HepG2 (cell line): ENCODE data around the gene ACP2. TPM values are rescaled to one million over a fixed set of nuclear protein-coding genes. Genes with fewer than 3 reads are reported as not detected.
"Not testable (repeated sequence)": the region's sequence is repeated elsewhere in the genome, so short reads cannot be mapped to it uniquely, and the experiment has no call there.

Source experiments
- ATAC-seq: fragments of 200-7000 bp; cut with Tn5 transposase; 3 replicates; pipeline ENCODE4 v1.9.1; 2020; ENCODE audit warnings: mild to moderate bottlenecking, moderate library complexity
- BruUV-seq: library from RNA; stranded (reverse); fragments of 400-500 nt; replicated peaks from 2 replicates; lab custom pipeline; 2021; lab: Mats Ljungman, UMichigan
- CTCF ChIA-PET: fragments of 300-600 bp; formaldehyde crosslinking; extraction: SDS; loops from one replicate; lab custom pipeline; 2021; ENCODE audit warnings: low total read pairs, inconsistent platforms, low intra/inter-chr PET ratio; lab: Yijun Ruan, JAX
- POLR2A ChIA-PET: fragments of 350-600 bp; sonication (Branson Sonifier 250); formaldehyde crosslinking; loops from one replicate; lab custom pipeline; 2020; ENCODE audit warnings: antibody characterized with exemption, inconsistent platforms; lab: Yijun Ruan, JAX
- DNase-seq: peaks from one replicate; pipeline ENCODE4 v3.0.0-alpha.2; 2015; ENCODE audit warnings: low spot score
- FAIRE-seq: peaks from 3 replicates; lab custom pipeline; 2011; peaks lifted over from hg19 to GRCh38; lab: Jason Lieb, UNC
- H2AFZ ChIP-seq: one replicate; pipeline ENCODE4 v1.6.1; 2011; ENCODE audit warnings: low read length, inconsistent platforms
- H3K27ac ChIP-seq: fragments of 300-600 bp; 3 replicates; pipeline ENCODE4 v1.8.0; 2011; ENCODE audit warnings: mixed run types, mild to moderate bottlenecking, mixed read lengths, low read length, inconsistent platforms; ENCODE audit not compliant: insufficient read depth; ENCODE audit errors: extremely low read length
- H3K27me3 ChIP-seq, 2 experiments: fragments of 200-600 bp in 1 of 2; 2 replicates in 1 of 2; 3 replicates in 1 of 2; pipeline versions ENCODE4 v1.6.0 to v1.8.0; 2011; ENCODE audit warnings: low read length in 2 of 2, mild to moderate bottlenecking in 2 of 2, moderate library complexity in 2 of 2, inconsistent platforms in 1 of 2; ENCODE audit not compliant: insufficient read depth in 2 of 2, control insufficient read depth in 1 of 2
- H3K36me3 ChIP-seq, 2 experiments: fragments of 200-600 bp in 1 of 2; replicated peaks in 1 of 2; 2 replicates in 1 of 2; 3 replicates in 1 of 2; pipeline versions ENCODE4 v1.5.1 to v1.8.0; 2011; ENCODE audit warnings: low read length in 2 of 2, inconsistent platforms in 1 of 2; ENCODE audit not compliant: insufficient read depth in 2 of 2, control insufficient read depth in 1 of 2
- H3K4me1 ChIP-seq: 2 replicates; pipeline ENCODE4 v1.5.1; 2012; ENCODE audit warnings: low read length, inconsistent platforms; ENCODE audit not compliant: insufficient read depth
- H3K4me2 ChIP-seq: 2 replicates; pipeline ENCODE4 v1.6.0; 2011; ENCODE audit warnings: low read depth, low read length, inconsistent platforms
- H3K4me3 ChIP-seq, 3 experiments: fragments of 200-600 bp in 1 of 3; sonication (generic), shearing (Covaris generic) in 1 of 3; replicated peaks in 1 of 3; 2 replicates each; pipeline ENCODE4 v1.5.1; 2011 to 2016; ENCODE audit warnings: low read length in 3 of 3, inconsistent platforms in 2 of 3, low read depth in 2 of 3, mild to moderate bottlenecking in 2 of 3, control low read depth in 1 of 3, mixed read lengths in 1 of 3; ENCODE audit not compliant: insufficient read depth in 1 of 3
- H3K79me2 ChIP-seq: one replicate; pipeline ENCODE4 v1.6.1; 2011; ENCODE audit warnings: low read length, inconsistent platforms; ENCODE audit not compliant: insufficient read depth
- H3K9ac ChIP-seq: 2 replicates; pipeline ENCODE4 v1.6.0; 2011; ENCODE audit warnings: mild to moderate bottlenecking, low read depth, low read length, inconsistent platforms; ENCODE audit not compliant: insufficient read depth
- H3K9me3 ChIP-seq: 2 replicates; pipeline ENCODE4 v1.5.1; 2012; ENCODE audit warnings: mild to moderate bottlenecking, low read length
- H4K20me1 ChIP-seq: 2 replicates; pipeline ENCODE4 v1.6.0; 2011; ENCODE audit warnings: inconsistent platforms, mild to moderate bottlenecking, low read length, moderate library complexity; ENCODE audit not compliant: insufficient read depth
- CEBPG ChIP-seq: IDR thresholded peaks from 2 replicates; pipeline ENCODE4 v1.6.1; 2016
- RARA ChIP-seq: IDR thresholded peaks from 2 replicates; pipeline ENCODE4 v1.6.1; 2016; ENCODE audit warnings: missing genetic modification reagents, missing compliant biosample characterization
- ZNF121 ChIP-seq: sonication (generic); formaldehyde crosslinking; IDR thresholded peaks from 2 replicates; pipeline ENCODE4 v1.5.0; 2020; ENCODE audit warnings: mild to moderate bottlenecking, missing genetic modification reagents
- WGBS: methylation state at CpG from one replicate; pipeline ENCODE4 v1.1.6; 2017; ENCODE audit warnings: low lambda C conversion rate; 5-methylcytosine and 5-hydroxymethylcytosine counted together
- in situ Hi-C: cut with HindIII; loops from 2 replicates; pipeline ENCODE4 v1.10.0; 2017; ENCODE audit warnings: low pct_unique_long_range_greater_than_20kb; ENCODE audit not compliant: extremely low pct_ligation_motif_present
- intact Hi-C: fragments of 100-400 bp; cut with micrococcal nuclease; formaldehyde crosslinking; loops from one replicate; pipeline ENCODE4 v1.10.0; 2022; ENCODE audit not compliant: unreplicated experiment
- polyA plus RNA-seq, 8 experiments: library from polyadenylated mRNA; depleted of rRNA in 3 of 8; stranded (reverse) in 7 of 8; unstranded in 1 of 8; fragments of >200 nt; fragmentation: Illumina TruSeq in 4 of 8; extraction: Trizol in 4 of 8; gene quantifications; 2 replicates each; pipeline versions ENCODE4 v1.2.1 to v1.2.3, GENCODE V29; 2011 to 2016; ENCODE audit warnings: low read depth in 4 of 8, missing spikeins in 1 of 8, mixed read lengths in 1 of 8; ENCODE audit not compliant: insufficient read depth in 1 of 8
- total RNA-seq, 5 experiments: library from RNA; depleted of rRNA; stranded (reverse); fragments of >200 nt; fragmentation: Illumina TruSeq; extraction: Trizol; gene quantifications; 2 replicates each; pipeline ENCODE4 v1.2.3, GENCODE V29; 2016; ENCODE audit warnings: low read depth in 1 of 5
- TF ChIP-seq, protein P1 (sequence below), 2 experiments: fragments of 450-650 bp in 1 of 2; sonication (generic) in 1 of 2; formaldehyde crosslinking; IDR thresholded peaks; 2 replicates each; pipeline versions ENCODE4 v1.5.0 to v1.8.0; 2020 to 2022; ENCODE audit warnings: mild to moderate bottlenecking in 1 of 2, missing genetic modification reagents in 1 of 2
- TF ChIP-seq, protein P2 (sequence below): sonication (generic); formaldehyde crosslinking; IDR thresholded peaks from 2 replicates; pipeline ENCODE4 v1.5.0; 2020; ENCODE audit warnings: mild to moderate bottlenecking, missing genetic modification reagents

Gene ACP2
- total and polyA plus RNA-seq, 2 of the 13 experiments (the other 11 are each of a cell fraction or from before 2014, with no cell fraction given), result 17.7 to 20.2 TPM

DNA sequence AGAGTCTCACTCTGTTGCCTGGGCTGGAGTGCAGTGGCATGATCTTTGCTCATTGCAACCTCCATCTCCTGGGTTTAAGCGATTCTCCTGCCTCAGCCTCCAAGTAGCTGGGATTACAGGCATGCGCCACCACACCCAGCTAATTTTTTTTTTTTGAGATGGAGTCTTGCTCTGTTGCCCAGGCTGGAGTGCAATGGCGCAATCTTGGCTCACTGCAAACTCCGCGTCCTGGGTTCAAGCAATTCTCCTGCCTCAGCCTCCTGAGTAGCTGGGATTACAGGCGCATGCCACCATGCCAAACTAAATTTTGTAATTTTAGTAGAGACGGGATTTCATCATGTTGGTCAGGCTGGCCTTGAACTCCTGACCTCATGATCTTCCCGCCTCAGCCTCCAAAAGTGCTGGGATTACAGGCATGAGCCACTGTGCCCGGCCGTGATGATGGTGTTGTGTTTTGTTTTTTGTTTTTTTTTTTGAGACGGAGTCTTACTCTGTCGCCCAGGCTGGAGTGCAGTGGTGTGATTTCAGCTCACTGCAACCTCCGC is 40.5 kb downstream of the ACP2 start:
- DNase-seq, BruUV-seq, H4K20me1 ChIP-seq, H3K27ac ChIP-seq, CTCF ChIA-PET, H3K9ac ChIP-seq, H3K79me2 ChIP-seq, H3K36me3 ChIP-seq, in situ Hi-C loops, H3K9me3 ChIP-seq, H3K4me2 ChIP-seq, H3K4me3 ChIP-seq, H2AFZ ChIP-seq, intact Hi-C loops, FAIRE-seq, H3K27me3 ChIP-seq, ATAC-seq: not testable (repeated sequence)
- peak; percentile 66 for TF ChIP-seq RARA (CRISPR knock-in tag)
- TF ChIP-seq, protein P1, sequence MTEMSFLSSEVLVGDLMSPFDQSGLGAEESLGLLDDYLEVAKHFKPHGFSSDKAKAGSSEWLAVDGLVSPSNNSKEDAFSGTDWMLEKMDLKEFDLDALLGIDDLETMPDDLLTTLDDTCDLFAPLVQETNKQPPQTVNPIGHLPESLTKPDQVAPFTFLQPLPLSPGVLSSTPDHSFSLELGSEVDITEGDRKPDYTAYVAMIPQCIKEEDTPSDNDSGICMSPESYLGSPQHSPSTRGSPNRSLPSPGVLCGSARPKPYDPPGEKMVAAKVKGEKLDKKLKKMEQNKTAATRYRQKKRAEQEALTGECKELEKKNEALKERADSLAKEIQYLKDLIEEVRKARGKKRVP (CRISPR knock-in tag; IDR thresholded peaks at IDR 0.05), result 0 out of 4 replicates have a peak, but pooled peaks of 1 of the 2 experiments have one; percentile 53
- TF ChIP-seq, protein P2, sequence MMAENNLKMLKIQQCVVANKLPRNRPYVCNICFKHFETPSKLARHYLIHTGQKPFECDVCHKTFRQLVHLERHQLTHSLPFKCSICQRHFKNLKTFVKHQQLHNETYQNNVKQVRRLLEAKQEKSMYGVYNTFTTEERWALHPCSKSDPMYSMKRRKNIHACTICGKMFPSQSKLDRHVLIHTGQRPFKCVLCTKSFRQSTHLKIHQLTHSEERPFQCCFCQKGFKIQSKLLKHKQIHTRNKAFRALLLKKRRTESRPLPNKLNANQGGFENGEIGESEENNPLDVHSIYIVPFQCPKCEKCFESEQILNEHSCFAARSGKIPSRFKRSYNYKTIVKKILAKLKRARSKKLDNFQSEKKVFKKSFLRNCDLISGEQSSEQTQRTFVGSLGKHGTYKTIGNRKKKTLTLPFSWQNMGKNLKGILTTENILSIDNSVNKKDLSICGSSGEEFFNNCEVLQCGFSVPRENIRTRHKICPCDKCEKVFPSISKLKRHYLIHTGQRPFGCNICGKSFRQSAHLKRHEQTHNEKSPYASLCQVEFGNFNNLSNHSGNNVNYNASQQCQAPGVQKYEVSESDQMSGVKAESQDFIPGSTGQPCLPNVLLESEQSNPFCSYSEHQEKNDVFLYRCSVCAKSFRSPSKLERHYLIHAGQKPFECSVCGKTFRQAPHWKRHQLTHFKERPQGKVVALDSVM, result 0 out of 2 replicates have a peak, but pooled peaks have one; percentile 12
- peak; percentile 18; the same call in 1 of the 2 replicates for TF ChIP-seq CEBPG (CRISPR knock-in tag)
- TF ChIP-seq ZNF121 (CRISPR knock-in tag), result peak; percentile 65; the same call in 1 of the 2 replicates
- peaks cover 55% of the 10 kb centered on the region for H3K4me1 ChIP-seq
- POLR2A ChIA-PET, result interaction anchor here (0.9 to 1.3 kb wide), 2 partner anchors 18 to 21 kb away, joined by 3 to 4 read pairs; no protein-coding TSS in a partner anchor
- WGBS, result 52% methylated on average over 13 of the region's 13 CpGs
